ENCODE results near the gene AMBP. TPM values are rescaled to one million over a fixed set of nuclear protein-coding genes. Genes with fewer than 3 reads are reported as not detected.

AMBP gene
- polyA plus RNA-seq, 2 of the 4 experiments (the other 2 are of a cell fraction) = 6.1 to 9.4 TPM

- CTCF ChIA-PET = interaction anchor here (0.5 to 7.4 kb wide), 9 partner anchors 8 to 652 kb away, joined by 3 to 80 read pairs (median 3); partner anchors contain the start of gene AMBP
- POLR2A ChIA-PET = no interaction called here
- ATAC-seq = no peak
- Histone ChIP-seq H3K4me1 (peaks cover 24% of the 10 kb centered on the region), H3K9me3 (no peaks in the 10 kb centered on the region), H3K27ac (no peak overlapping the region), H3K4me3 (no peak overlapping the region), H3K4me2 (no peak overlapping the region)
- WGBS (ENCODE audit: missing lambda C conversion rate) = 81% methylated on average over 7 of the region's 7 CpGs
- FAIRE-seq = no peak
- TF ChIP-seq BCL3 (IDR thresholded peaks at IDR 0.05) (no peak), MAZ (IDR thresholded peaks at IDR 0.05; ENCODE audit: borderline replicate concordance, low read depth, low read length) (no peak), USF2 (IDR thresholded peaks at IDR 0.05) (no peak), RFX5 (IDR thresholded peaks at IDR 0.05) (no peak), HOXA7 (CRISPR knock-in tag; IDR thresholded peaks at IDR 0.05) (no peak), TFCP2L1 (CRISPR knock-in tag; IDR thresholded peaks at IDR 0.05) (no peak)
- no peak for DNase-seq (ENCODE audit: low read depth in 1 of 2, low spot score in 1 of 2)
Observed at GRCh38 chr9:114087721-114088120, 9.6 kb upstream of the AMBP start.

- H3K9me3 ChIP-seq = no peaks in the 10 kb centered on the region
- ATAC-seq = no peak
- no peak overlapping the region for H3K4me3 ChIP-seq
- no peak for DNase-seq (ENCODE audit: low read depth in 1 of 2, low spot score in 1 of 2)
- H3K27ac ChIP-seq = no peak overlapping the region; a peak in 1 of 6 replicates
- TF ChIP-seq HES2 (IDR thresholded peaks at IDR 0.05) (no peak), CBX2 (IDR thresholded peaks at IDR 0.05; ENCODE audit: borderline replicate concordance, low read depth) (no peak), ZC3H11A (IDR thresholded peaks at IDR 0.05) (no peak), REST (IDR thresholded peaks at IDR 0.05) (no peak), PHF8 (IDR thresholded peaks at IDR 0.05; ENCODE audit: borderline replicate concordance, low read depth) (no peak), CBX8 (IDR thresholded peaks at IDR 0.05) (no peak), EHMT2 (IDR thresholded peaks at IDR 0.05; ENCODE audit: low read depth) (no peak)
- peaks cover 34% of the 10 kb centered on the region for H3K4me1 ChIP-seq
- H3K4me2 ChIP-seq = no peak overlapping the region
- FAIRE-seq = no peak
- WGBS (ENCODE audit: missing lambda C conversion rate) = 54% methylated on average over 4 of the region's 4 CpGs
- ChIA-PET CTCF (interaction anchor here (7.4 to 9.7 kb wide), 2 partner anchors 9 to 21 kb away, joined by 80 to 145 read pairs; no protein-coding TSS in a partner anchor), POLR2A (no interaction called here)
Observed at GRCh38 chr9:114086607-114087006, 8.5 kb upstream of the AMBP start.

- no peaks in the 10 kb centered on the region for H3K9me3 ChIP-seq
- no peak overlapping the region; the same call in 2 of the 3 replicates for H3K4me2 ChIP-seq
- ATAC-seq (no peak), DNase-seq (ENCODE audit: low read depth in 1 of 2, low spot score in 1 of 2) (no peak), FAIRE-seq (no peak)
- 82% methylated on average over 6 of the region's 6 CpGs for WGBS (ENCODE audit: missing lambda C conversion rate)
- TF ChIP-seq RCOR1 (IDR thresholded peaks at IDR 0.05; ENCODE audit: low read depth, low read length) = no peak
- TF ChIP-seq ELK1 (IDR thresholded peaks at IDR 0.05; ENCODE audit: low read depth, low read length) = no peak
- no peak for TF ChIP-seq TP53 (CRISPR knock-in tag; IDR thresholded peaks at IDR 0.05)
- no peak for TF ChIP-seq MAZ (IDR thresholded peaks at IDR 0.05; ENCODE audit: borderline replicate concordance, low read depth, low read length)
- no peak for TF ChIP-seq RAD21 (conservative IDR thresholded peaks at IDR 0.05 in 1 of 2, IDR thresholded peaks at IDR 0.05 in 1 of 2)
- no peak for TF ChIP-seq NPAS2 (CRISPR knock-in tag; IDR thresholded peaks at IDR 0.05; ENCODE audit: borderline replicate concordance)
- TF ChIP-seq NR3C1 (IDR thresholded peaks at IDR 0.05) = no peak
- TF ChIP-seq E2F6 (IDR thresholded peaks at IDR 0.05; ENCODE audit: borderline replicate concordance, low read depth) = no peak
- no peak for TF ChIP-seq RFX5 (IDR thresholded peaks at IDR 0.05)
- no peak for TF ChIP-seq ZNF302 (CRISPR knock-in tag; IDR thresholded peaks at IDR 0.05)
- TF ChIP-seq HEYL (CRISPR knock-in tag; IDR thresholded peaks at IDR 0.05) = no peak
- no peak for TF ChIP-seq ESRRA (IDR thresholded peaks at IDR 0.05; ENCODE audit: borderline replicate concordance, low read length)
- TF ChIP-seq JUN (IDR thresholded peaks at IDR 0.05) = no peak
- TF ChIP-seq ZFP36 (IDR thresholded peaks at IDR 0.05; ENCODE audit: borderline replicate concordance, partially characterized antibody) = no peak
- TF ChIP-seq MAX (IDR thresholded peaks at IDR 0.05) = no peak
- TF ChIP-seq MAFK (IDR thresholded peaks at IDR 0.05; ENCODE audit: partially characterized antibody) = no peak
- H3K4me3 ChIP-seq = no peak overlapping the region
- ChIA-PET CTCF (interaction anchor here (7.4 to 10.1 kb wide), 3 partner anchors 9 to 206 kb away, joined by 80 to 191 read pairs (median 145); no protein-coding TSS in a partner anchor), POLR2A (no interaction called here)
- peak overlapping the region in 1 of 2 experiments; percentile 94; a peak in 1 of 6 replicates for H3K27ac ChIP-seq
- peaks cover 40% of the 10 kb centered on the region for H3K4me1 ChIP-seq
Observed at GRCh38 chr9:114086009-114086408, 7.9 kb upstream of the AMBP start.

All from A549 (cell line).